NK-92 (cell line): ENCODE data around the gene SYDE1.
A peak's percentile ranks its signal among the peaks of the same experiment; 100 is the strongest.

Experiments
- DNase-seq: peaks from one replicate; lab custom pipeline; 2025; ENCODE audit not compliant: unreplicated experiment; lab: John Stamatoyannopoulos, UW

Gene SYDE1

DNA sequence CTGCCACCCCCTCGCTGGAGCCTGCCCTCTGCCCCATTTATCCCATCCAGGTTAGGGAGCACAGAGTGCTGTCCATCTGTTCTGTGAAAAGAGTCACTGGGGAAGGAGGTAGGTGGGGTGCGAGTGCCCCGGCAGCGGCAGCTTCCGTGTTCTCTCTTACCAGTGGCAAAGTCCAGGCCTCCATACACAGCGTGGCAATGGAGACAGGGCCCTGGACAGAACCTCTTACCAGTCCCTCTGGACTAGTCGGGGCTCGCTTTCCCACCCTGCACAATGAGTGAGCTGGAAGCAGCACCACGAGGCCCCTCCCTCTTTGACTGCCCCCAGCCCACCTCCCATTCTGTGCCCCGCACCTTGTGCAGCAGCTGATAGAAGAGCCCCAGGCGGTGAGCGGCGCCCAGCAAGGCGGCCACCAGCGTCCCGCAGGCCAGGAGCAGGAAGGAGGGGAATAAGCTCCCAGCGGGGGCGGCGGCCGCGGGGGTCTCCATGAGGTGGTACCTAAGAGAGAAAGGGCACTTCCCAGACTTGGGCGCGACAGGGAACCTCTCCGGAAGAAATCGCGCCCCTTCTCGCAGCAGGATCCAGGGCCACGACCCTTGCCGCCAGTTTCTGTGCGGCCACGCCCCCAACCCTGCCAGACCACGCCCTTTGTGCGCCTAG is 17.5 kb downstream of the SYDE1 start:
- DNase-seq: no peak

DNA sequence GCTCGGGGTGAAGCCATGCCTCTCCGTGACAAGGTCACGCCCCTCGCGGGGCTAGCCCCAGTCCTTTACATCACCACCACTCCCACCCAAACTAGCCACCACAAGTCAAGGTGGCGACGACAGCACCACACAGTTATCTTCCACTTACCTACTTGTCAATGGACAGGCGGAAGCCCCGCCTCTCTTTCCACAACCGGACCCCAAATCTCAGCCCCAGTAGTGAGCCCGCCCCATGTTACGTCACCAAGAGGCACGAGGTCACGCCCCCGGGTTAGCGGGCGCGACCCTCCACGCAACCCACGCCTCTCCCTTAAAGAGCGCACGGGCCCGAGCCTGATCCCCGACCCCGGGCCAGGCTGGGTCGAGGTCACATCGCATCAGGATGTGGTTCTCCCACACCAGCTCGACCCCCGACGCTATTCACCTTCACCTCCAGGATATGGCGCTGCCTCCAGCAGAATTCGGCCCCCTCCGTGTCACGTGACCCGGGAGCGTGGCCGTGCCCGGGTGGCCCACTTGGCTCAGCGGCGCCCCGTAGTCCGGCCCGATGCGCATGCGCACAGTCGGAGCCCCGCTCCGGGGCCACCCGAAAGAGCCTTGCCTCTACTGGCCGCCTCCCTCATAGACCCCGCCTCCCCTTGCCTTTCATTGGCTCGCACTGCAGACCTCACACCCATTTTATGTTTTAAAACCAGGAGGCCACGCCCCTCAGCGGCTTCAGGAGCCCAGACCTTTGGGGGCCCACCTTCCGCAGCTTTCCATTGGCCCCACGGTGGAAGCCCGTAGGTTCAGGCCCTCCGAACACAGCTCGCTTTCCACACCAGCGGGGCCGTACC is 18.2 kb downstream of the SYDE1 start:
- peak; percentile 85 for DNase-seq

DNA sequence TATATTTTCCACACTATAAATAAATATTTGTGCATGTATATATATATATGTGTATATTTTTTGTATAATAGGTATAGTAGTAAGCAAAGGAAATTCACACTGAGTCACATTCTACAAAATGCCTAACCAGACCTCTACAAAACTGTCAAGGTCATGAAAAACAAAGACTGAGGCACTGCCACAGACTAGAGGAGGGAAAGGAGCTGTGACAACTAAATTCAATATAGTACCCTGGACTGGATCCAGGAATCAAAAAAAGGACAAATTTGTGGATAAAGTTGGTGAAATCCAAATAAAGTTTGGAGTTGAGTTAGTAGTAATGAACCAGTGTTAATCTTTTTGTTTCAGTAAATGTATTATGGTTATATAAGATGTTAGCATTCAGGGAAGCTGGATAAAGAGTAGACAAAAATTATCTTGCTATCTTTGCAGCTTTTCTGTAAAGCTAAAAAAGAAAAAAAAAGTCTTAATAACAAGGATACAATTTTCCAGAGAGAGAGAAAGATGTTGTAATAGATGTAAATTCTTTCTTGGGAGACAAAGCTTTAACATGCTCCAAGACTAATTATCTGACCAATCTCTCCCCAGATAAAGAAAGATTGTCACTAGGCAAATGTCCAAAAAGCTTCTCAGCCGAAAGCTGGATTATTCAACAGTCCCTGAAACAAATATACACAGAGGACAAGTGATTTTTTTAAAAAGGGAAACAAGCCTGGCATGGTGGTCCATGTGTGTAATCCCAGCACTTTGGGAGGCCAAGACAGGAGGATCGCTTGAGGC is 19.1 kb downstream of the SYDE1 start:
- no peak for DNase-seq

DNA sequence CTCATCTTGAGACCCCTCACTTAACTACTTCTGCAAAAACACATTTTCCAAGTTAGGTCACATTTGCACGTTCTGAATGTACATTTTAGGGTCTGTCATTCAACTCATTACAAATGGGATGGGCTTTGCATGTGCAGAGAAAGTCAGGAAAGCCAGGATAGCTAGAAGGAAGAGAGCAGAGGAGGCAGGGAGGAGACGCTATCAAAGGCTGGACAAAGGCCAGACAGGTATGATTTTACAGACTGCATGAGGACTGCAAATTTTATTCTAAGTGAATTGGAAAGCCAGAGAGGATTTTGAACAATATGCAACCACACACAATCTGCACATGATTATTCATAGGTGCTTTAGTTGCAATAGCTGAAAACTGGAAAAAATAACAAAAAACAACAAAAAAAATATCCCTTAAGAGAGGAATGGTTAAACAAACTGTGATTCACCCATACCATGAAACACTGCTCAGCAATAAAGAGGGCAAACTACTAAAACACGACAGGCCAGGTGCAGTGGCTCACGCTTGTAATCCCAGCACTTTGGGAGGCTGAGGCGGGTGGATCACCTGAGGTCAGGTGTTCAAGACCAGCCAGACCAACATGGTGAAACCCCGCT is 21.1 kb downstream of the SYDE1 start:
- DNase-seq: no peak

DNA sequence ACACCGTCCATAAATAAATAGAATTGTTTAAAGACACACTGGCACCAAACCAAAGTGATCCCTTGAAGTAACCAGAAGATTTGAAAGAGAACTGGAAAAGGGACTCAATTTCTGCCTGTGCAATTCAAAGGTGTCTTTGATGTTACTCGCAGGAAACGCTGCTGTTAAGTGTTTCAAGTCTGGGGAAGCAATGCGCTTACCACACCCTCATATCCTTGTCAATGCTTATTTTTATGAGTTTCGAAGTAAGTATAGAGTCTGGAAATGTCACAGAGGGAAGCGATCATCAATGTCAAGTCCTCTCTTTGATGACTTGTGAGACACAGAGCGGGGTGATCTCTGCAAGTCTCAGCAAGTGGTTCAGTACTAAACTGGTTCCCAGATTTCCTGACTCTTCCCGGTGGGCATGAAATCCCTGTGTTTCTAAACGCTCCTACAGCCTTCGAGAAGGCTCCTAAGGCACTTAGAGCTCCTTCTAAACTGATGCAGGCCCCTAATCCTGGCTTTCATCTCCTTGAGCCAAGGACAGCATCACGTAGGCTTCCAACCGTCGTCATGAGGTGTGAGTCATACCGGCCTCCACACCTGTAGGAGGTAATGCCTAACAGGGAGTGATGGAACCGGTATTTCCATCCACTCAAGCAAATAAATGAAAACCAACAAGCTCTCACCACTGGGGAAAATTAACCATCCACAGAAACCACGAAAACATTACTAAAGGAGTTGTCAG is 22.8 kb downstream of the SYDE1 start:
- no peak for DNase-seq

DNA sequence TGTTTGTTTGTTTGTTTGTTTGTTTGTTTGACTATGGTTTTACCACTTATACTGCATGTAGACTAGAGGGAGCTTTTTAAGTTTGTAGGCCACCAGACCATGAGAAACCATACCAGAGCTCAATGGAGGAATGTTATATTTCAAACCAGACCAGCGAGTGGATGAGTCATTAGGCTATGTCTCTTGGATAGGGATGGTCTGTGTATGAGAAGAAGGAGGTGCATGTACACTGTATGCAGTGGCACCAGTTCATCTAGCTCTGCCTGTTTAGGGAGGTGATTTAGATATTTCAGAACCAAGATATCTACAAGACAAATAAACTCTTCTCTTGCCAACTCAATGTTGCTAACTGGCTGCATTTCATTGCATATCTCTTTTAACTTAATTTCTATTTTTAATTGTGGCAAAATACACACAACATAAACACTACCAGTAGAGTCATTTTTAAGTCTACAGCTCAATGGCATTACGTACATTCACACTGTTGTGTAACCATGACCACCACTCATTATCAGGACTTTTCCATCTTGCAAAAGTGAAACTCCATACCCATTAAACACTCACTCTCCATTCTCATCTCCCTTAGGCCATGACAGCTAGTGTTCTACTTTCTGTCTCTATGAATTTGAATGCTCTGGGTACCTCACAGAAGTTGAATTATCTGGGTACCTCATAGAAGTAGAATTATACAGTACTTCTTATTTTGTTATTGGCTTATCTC is 29.2 kb downstream of the SYDE1 start:
- DNase-seq: no peak

DNA sequence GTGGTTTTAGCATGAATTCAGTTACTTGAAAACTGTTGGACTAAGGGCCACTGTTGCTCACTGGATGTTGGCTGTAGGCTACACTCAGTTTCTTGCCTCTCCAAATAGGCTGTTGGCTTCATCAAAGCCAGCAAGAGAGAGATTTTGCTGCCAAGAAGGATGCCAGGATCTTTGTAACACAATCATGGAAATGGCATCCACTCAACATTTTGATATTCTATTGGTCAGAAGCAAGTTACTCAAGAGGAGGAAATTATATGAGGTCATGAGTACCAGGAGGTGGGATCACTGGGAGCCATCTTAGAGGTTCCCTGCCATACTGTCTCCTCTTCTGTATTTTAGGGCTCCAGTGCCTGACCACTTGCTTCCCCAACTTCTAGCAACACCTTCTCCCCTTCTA is 30.6 kb downstream of the SYDE1 start:
- DNase-seq: no peak

DNA sequence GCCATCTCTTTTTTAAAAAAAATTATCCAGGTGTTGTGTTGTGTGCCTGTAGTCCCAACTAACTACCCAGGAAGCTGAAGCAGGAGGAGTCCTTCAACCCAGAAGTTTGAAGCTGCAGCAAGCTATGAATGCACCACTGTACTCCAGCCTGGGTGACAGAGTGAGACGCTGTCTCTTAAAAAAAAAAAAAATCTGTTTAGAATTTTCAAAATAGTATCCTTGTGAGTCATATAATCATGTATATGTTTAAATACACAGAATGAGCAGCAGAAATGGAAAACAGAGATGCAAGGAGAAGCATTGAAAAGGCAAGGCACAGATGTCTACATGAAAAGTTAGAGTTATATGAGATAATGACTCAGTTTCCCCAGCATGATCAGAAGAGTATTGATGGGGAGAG is 31.2 kb downstream of the SYDE1 start:
- DNase-seq: no peak

DNA sequence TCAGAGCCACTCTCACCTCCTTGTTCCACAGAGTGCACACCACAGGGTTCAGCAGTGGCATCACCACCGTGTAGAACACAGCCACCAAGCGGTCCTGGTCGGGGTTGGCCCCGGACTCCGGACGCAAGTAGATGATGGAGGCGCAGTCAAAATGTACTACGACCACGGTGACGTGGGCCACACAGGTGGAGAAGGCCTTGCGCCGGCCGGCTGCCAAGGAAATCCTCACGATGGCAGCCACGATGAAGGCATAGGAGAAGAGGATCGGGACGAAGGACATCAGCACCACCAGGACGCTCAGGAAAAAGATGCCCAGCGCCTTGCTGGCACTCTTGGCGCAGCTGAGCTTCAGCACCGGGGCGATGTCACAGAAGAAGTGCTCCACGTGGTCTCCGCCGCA is 33.9 kb downstream of the SYDE1 start:
- no peak for DNase-seq

DNA sequence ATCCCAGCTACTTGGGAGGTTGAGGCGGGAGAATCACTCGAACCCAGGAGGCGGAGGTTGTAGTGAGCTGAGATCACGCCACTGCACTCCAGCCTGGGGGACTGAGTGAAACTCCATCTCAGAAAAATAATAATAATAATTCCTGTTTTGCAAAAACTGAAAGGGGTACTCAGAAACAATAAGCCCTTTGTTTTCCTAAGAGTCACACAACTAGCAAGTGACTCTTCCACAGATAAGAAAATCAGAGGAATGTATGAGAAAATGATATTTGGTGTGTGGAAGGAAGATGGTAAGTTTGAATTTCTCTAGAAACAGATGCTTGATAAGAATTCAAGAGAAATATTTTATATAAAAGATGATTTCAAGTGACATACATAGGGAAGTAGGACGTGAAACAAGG is 35.1 kb downstream of the SYDE1 start:
- no peak for DNase-seq

DNA sequence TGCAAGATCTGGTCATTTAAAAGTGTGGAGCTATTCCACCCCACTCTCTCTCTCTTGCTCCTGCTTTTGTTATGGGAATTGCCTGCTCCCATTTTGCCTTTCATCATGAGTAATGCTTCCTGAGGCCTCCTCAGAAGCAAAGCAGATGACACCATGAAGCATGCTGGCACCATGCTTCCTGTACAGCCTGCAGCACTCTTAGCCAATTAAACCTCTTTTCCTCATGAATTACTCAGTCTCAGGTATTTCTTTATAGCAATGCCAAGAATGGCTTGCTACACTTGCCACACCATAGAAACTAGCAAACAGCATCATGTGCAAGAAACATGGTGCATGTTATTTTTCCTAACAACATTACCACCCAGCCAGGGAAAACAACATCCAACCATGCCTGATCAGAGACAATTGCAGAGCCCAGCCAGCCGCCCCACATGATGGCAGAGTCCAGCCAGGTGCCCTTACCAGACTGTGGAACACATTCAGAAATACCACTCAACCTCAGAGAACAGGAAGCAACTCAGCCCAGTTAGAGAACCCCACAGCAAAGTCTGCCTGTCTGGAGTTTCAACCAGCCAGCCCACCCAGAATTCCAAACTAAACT is 36.9 kb downstream of the SYDE1 start:
- no peak for DNase-seq

DNA sequence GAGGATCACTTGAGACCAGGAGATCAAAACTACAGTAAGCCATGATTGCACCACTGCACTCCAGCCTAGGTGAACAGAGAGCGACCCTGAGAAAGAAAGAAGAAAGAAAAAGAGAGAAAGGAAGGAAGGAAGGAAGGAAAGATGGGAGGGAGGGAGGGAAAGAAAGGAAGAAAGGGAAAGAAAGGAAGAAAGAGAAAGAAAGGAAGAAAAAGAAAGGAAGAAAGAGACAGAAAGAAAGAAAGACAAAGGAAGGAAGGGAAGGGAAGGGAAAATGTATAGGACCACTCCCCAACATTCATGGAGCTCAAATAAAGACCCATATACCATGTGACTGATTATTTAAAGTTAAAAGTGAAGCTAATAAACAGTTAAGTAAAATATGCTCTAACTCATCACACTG is 39.9 kb downstream of the SYDE1 start:
- DNase-seq: no peak

DNA sequence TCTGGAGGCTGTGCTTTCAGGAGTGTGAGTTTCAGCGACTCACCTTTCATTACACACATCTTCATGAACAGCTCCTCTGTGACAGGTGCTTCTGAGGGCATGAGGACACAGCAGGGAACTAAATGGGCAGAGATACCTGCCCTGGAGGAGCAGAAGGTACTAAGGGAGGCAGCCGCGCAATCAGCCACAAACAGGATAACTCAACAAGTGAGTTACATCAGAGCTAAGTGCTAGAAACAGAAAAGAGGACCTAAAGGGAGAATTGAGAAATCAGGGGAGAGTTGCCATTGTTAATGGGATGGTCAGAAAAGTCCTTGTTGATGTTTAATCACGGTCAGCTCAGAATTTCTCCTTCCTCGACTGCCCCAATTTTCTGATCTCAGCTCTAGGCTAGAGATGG is 42.5 kb downstream of the SYDE1 start:
- no peak for DNase-seq

DNA sequence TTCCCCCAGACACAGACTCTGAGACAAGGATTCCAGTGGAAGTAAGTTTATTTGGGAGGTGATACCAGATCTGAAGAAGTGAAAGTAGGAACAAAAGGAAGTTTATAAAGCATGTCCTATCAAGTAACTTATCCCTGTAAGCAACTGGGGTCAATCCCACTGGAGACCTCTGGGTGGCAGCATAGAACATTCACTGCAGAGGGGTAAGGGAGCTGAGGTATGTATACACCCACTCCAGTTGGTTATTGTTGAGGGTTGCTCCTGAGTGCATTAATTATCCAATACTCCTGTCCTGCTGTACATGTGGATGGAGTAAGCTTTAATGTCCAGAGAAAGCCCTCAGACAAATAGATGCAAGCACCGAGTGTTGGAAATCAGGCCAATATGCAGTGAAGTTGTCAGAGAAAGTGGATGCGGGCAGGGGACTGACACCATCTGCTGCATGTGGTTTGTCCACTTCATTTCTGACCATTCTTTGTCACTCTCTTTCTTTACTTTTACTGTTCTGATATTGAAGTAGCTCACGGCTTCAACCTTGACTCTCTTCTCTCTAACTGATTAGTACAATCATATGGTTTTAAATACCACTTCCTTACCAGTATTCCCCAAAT is 46.9 kb downstream of the SYDE1 start:
- DNase-seq: no peak

DNA sequence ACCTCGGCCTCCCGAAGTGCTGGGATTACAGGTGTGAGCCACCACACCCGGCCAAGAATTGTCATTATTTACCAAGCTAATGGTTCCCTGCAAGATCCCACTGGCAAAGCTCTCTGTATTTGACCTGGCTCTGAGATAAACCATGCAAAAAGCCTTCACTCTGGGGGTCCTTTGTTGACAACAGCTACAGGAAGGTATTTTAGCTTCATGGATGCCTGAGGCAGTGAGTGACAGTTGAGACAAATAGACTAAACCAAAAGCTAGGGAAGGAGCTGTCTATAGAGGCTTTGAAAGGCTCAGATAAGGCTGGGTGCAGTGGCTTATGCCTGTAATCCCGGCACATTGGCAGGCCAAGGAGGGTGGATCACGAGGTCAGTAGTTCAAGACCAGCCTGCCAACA is 48.1 kb downstream of the SYDE1 start:
- no peak for DNase-seq

DNA sequence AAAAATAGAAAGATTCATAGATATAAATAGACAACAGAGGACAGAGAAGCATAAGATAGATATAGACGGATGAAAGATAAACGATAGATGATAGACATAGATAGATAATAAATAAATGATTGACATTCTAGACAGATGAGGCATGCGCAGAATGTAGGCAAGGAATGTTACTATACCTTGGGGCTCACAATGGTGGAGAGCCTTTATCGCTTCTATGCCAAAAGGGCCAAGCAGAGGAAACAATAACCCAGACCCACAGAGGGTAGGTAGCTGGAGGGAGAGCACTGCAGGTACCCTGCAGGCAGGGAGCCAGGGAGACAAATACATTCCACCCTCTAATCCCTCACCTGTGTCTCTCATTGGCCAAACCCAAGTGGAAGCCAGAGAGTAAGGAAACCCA is 49.2 kb downstream of the SYDE1 start:
- DNase-seq: no peak

DNA sequence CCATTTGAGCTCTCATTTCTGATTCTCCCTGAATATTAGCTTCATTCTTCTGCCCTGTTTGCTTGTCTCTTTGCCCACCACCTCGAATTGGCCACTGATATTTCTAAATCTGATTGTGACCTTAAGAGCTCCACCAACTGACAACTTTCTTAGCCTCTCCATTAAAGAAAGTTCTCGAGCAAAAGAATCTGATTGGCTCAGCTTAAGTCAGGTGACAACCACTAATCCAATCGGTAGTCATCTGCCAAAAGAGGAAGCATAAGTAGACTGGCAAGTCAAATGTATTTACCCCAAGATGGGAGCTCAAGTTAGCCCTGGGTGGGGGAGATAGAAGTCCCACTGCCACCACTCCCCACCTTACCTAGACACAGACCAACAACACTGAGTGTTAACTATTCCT is 52.0 kb downstream of the SYDE1 start:
- DNase-seq: no peak

DNA sequence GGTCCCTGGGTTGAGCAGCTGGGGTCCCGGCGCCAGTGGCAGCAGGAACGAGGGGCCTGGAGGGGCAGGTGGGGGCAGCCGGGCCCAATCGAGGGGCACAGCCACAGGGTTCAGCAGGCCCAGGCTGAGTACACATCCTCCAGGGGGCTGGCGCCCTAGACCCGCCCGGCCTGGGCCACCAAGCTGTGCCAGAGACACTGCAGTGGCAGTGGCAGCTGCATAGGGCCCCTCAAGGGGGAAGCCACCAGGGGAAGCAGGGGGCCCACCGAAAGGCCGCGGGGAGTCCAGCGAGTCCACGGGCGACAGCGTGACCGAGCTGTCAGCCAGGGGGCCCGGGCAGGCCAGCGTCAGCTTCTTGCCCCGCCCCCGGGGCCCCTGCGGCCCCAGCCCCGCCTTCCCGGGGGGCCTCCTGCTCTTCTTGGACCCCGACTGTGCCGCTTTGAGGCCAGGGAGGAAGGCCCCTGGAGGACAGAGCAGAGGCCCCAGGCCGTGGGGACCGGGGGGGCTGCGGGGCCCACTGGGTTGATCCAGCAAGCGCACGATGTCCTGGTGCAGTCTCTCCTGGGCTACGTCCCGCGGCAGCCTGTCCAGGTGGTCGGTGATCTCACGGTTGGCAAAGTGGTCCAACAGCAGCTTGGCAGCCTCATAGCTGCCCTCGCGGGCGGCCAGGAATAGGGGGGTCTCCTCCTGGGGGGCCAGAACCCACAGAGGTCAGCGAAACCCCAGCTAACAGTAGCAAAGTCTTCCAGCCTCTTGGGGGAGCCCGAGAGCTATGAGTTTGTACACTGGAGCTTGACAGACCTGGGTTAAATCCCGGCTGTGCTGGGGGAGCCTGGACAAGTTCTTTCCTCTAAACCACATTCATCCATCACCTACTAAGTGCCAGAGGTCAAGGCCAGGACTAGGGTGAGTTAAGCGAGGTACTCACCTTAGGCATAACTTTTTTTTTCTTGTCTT is 54.1 kb downstream of the SYDE1 start:
- no peak for DNase-seq
